GM23338 (cell line): ENCODE data around the gene HECTD1.

Source experiments
- CREB1 ChIP-seq: fragments of 250-450 bp; sonication (Bioruptor Pico); IDR thresholded peaks from 2 replicates; pipeline ENCODE4 v1.5.0; 2020; ENCODE audit warnings: low read depth, mild to moderate bottlenecking, moderate library complexity
- EZH2 ChIP-seq: fragments of 200-600 bp; sonication (generic); IDR thresholded peaks from one replicate; pipeline ENCODE4 v1.8.0; 2017; ENCODE audit warnings: antibody characterized with exemption, mild to moderate bottlenecking, low read depth; ENCODE audit not compliant: unreplicated experiment
- JUNB ChIP-seq: IDR thresholded peaks from one replicate; pipeline ENCODE4 v1.6.1; 2016; ENCODE audit warnings: antibody characterized with exemption; ENCODE audit not compliant: unreplicated experiment
- POLR2AphosphoS5 ChIP-seq: IDR thresholded peaks from 2 replicates; pipeline ENCODE4 v1.6.1; 2016; ENCODE audit warnings: antibody characterized with exemption, low read depth
- TF ChIP-seq, protein P1 (sequence below), 2 experiments: fragments of 200-600 bp in 1 of 2; sonication (generic) in 1 of 2; conservative IDR thresholded peaks; 2 replicates each; pipeline versions ENCODE4 v1.5.1 to v1.6.1; 2016 to 2017; ENCODE audit warnings: antibody characterized with exemption in 2 of 2, low read depth in 2 of 2, mild to moderate bottlenecking in 2 of 2, moderate library complexity in 1 of 2
- TF ChIP-seq, protein P2 (sequence below): IDR thresholded peaks from one replicate; pipeline ENCODE4 v1.6.1; 2018; ENCODE audit warnings: antibody characterized with exemption; ENCODE audit not compliant: unreplicated experiment

DNA sequence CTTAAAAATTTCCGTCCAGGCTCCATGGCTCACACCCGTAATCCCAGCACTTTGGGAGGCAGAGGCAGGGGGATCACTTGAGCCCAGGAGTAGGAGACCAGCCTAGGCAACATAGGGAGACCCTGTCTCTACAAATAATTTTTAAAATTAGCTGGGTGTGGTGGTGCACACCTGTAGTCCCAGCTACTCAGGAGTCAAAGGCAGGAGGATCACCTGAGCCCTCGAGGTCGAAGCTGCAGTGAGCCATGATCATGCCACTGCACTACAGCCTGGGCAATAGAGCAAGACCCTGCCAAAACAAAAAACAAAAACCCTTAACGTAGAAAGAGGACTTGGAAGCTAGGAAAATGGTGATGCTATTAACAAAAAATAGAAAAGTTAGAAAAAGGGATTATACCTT lies 2.0 kb upstream of the HECTD1 start:
- TF ChIP-seq, protein P1, sequence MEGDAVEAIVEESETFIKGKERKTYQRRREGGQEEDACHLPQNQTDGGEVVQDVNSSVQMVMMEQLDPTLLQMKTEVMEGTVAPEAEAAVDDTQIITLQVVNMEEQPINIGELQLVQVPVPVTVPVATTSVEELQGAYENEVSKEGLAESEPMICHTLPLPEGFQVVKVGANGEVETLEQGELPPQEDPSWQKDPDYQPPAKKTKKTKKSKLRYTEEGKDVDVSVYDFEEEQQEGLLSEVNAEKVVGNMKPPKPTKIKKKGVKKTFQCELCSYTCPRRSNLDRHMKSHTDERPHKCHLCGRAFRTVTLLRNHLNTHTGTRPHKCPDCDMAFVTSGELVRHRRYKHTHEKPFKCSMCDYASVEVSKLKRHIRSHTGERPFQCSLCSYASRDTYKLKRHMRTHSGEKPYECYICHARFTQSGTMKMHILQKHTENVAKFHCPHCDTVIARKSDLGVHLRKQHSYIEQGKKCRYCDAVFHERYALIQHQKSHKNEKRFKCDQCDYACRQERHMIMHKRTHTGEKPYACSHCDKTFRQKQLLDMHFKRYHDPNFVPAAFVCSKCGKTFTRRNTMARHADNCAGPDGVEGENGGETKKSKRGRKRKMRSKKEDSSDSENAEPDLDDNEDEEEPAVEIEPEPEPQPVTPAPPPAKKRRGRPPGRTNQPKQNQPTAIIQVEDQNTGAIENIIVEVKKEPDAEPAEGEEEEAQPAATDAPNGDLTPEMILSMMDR (conservative IDR thresholded peaks at IDR 0.05; ENCODE audit: low read depth in 2 of 2): no peak
- no peak for TF ChIP-seq JUNB
- no peak for TF ChIP-seq EZH2
- TF ChIP-seq POLR2AphosphoS5: no peak
- TF ChIP-seq, protein P2, sequence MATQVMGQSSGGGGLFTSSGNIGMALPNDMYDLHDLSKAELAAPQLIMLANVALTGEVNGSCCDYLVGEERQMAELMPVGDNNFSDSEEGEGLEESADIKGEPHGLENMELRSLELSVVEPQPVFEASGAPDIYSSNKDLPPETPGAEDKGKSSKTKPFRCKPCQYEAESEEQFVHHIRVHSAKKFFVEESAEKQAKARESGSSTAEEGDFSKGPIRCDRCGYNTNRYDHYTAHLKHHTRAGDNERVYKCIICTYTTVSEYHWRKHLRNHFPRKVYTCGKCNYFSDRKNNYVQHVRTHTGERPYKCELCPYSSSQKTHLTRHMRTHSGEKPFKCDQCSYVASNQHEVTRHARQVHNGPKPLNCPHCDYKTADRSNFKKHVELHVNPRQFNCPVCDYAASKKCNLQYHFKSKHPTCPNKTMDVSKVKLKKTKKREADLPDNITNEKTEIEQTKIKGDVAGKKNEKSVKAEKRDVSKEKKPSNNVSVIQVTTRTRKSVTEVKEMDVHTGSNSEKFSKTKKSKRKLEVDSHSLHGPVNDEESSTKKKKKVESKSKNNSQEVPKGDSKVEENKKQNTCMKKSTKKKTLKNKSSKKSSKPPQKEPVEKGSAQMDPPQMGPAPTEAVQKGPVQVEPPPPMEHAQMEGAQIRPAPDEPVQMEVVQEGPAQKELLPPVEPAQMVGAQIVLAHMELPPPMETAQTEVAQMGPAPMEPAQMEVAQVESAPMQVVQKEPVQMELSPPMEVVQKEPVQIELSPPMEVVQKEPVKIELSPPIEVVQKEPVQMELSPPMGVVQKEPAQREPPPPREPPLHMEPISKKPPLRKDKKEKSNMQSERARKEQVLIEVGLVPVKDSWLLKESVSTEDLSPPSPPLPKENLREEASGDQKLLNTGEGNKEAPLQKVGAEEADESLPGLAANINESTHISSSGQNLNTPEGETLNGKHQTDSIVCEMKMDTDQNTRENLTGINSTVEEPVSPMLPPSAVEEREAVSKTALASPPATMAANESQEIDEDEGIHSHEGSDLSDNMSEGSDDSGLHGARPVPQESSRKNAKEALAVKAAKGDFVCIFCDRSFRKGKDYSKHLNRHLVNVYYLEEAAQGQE: no peak
- no peak for TF ChIP-seq CREB1
